DOHH2 (cell line): Measurements from ENCODE around the gene HLA-A.

Source experiments
- H3F3A ChIP-seq: fragments of 200-600 bp; sonication (generic), shearing (Covaris generic); 2 replicates; pipeline ENCODE4 v1.6.0; 2016; ENCODE audit warnings: antibody characterized with exemption, mild to moderate bottlenecking; ENCODE audit not compliant: control insufficient read depth, insufficient read depth
- H3K27ac ChIP-seq: fragments of 200-600 bp; sonication (generic); 2 replicates; pipeline ENCODE4 v1.5.1; 2014; ENCODE audit warnings: low read depth, mild to moderate bottlenecking, low read length, moderate library complexity
- H3K27me3 ChIP-seq: fragments of 200-600 bp; sonication (generic); 2 replicates; pipeline ENCODE4 v1.6.1; 2014; ENCODE audit warnings: mild to moderate bottlenecking, low read length, mixed read lengths; ENCODE audit not compliant: control insufficient read depth
- H3K36me3 ChIP-seq: fragments of 200-600 bp; sonication (generic); 2 replicates; pipeline ENCODE4 v1.6.1; 2014; ENCODE audit warnings: mild to moderate bottlenecking, low read length, moderate library complexity, mixed read lengths; ENCODE audit not compliant: control insufficient read depth
- H3K4me1 ChIP-seq: fragments of 200-600 bp; sonication (generic); 2 replicates; pipeline ENCODE4 v1.6.1; 2014; ENCODE audit warnings: mild to moderate bottlenecking, low read length, mixed read lengths; ENCODE audit not compliant: control insufficient read depth
- H3K4me2 ChIP-seq: fragments of 200-600 bp; sonication (generic); 2 replicates; pipeline ENCODE4 v1.6.0; 2014; ENCODE audit warnings: mild to moderate bottlenecking, low read length, moderate library complexity
- H3K4me3 ChIP-seq: fragments of 200-600 bp; sonication (generic); 2 replicates; pipeline ENCODE4 v1.5.1; 2014; ENCODE audit warnings: mild to moderate bottlenecking, low read length, mixed read lengths
- H3K79me2 ChIP-seq: fragments of 200-600 bp; sonication (generic); 2 replicates; pipeline ENCODE4 v1.6.1; 2014; ENCODE audit warnings: mild to moderate bottlenecking, low read length, mixed read lengths; ENCODE audit not compliant: control insufficient read depth
- H3K9me2 ChIP-seq: fragments of 200-600 bp; sonication (generic); replicated peaks from 2 replicates; pipeline ENCODE4 v1.6.1; 2014; ENCODE audit warnings: mild to moderate bottlenecking, low read length, mixed read lengths; ENCODE audit not compliant: control insufficient read depth
- H3K9me3 ChIP-seq: fragments of 200-600 bp; sonication (generic); 2 replicates; pipeline ENCODE4 v1.6.1; 2014; ENCODE audit warnings: antibody characterized with exemption, low read length, mixed read lengths; ENCODE audit not compliant: control insufficient read depth, insufficient read depth
- H4K20me1 ChIP-seq: fragments of 200-600 bp; sonication (generic); 2 replicates; pipeline ENCODE4 v1.6.0; 2014; ENCODE audit warnings: low read depth, mild to moderate bottlenecking, antibody characterized with exemption, low read length, moderate library complexity; ENCODE audit not compliant: control insufficient read depth, insufficient read depth
- EZH2phosphoT487 ChIP-seq: fragments of 200-600 bp; sonication (generic); IDR thresholded peaks from 2 replicates; pipeline ENCODE4 v1.6.1; 2017; ENCODE audit warnings: borderline replicate concordance, mild to moderate bottlenecking, antibody characterized with exemption, low read length, moderate library complexity, mixed read lengths
- TF ChIP-seq, protein P1 (sequence below): fragments of 200-600 bp; sonication (generic); IDR thresholded peaks from one replicate; pipeline ENCODE4 v1.5.1; 2014; ENCODE audit warnings: antibody characterized with exemption, mild to moderate bottlenecking, low read depth, low read length; ENCODE audit not compliant: poor library complexity, severe bottlenecking

The HLA-A gene

DNA sequence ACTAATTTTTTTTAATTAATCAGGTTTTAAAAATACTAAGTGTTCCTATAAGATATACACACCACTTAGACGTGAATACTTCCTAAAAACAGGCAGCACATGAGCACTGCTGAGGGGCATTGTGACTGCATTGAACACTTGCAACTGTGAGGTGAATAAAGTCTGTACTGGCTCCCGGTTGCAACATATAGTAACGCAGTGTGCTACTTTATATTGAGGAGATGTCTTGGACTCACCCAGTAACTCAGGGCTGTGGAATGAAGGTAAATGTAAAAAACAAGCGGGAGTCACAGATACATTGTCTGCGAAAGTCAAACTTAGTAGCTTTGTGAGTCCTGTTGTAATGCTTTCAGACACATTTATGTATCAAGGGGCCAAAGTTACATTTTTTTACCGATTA, 17.0 kb upstream of the HLA-A start:
- TF ChIP-seq EZH2phosphoT487, result no peak
- TF ChIP-seq, protein P1, sequence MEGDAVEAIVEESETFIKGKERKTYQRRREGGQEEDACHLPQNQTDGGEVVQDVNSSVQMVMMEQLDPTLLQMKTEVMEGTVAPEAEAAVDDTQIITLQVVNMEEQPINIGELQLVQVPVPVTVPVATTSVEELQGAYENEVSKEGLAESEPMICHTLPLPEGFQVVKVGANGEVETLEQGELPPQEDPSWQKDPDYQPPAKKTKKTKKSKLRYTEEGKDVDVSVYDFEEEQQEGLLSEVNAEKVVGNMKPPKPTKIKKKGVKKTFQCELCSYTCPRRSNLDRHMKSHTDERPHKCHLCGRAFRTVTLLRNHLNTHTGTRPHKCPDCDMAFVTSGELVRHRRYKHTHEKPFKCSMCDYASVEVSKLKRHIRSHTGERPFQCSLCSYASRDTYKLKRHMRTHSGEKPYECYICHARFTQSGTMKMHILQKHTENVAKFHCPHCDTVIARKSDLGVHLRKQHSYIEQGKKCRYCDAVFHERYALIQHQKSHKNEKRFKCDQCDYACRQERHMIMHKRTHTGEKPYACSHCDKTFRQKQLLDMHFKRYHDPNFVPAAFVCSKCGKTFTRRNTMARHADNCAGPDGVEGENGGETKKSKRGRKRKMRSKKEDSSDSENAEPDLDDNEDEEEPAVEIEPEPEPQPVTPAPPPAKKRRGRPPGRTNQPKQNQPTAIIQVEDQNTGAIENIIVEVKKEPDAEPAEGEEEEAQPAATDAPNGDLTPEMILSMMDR, result no peak
- Histone ChIP-seq H3K9me2 (no peaks in the 10 kb centered on the region), H3K4me1 (no peaks in the 10 kb centered on the region), H3K9me3 (no peaks in the 10 kb centered on the region), H3K4me2 (no peak overlapping the region), H3K4me3 (no peak overlapping the region), H3K27ac (no peak overlapping the region), H4K20me1 (no peaks in the 10 kb centered on the region), H3K36me3 (no peaks in the 10 kb centered on the region), H3F3A (no peaks in the 10 kb centered on the region), H3K27me3 (no peaks in the 10 kb centered on the region; the same call in 1 of the 2 replicates), H3K79me2 (no peaks in the 10 kb centered on the region)

- no peaks in the 10 kb centered on the region for H3K4me1 ChIP-seq
- H3F3A ChIP-seq, result no peaks in the 10 kb centered on the region
- no peak overlapping the region for H3K4me2 ChIP-seq
- H3K9me3 ChIP-seq, result no peaks in the 10 kb centered on the region
- H4K20me1 ChIP-seq, result no peaks in the 10 kb centered on the region
- H3K79me2 ChIP-seq, result no peaks in the 10 kb centered on the region
- no peak overlapping the region for H3K27ac ChIP-seq
- H3K27me3 ChIP-seq, result no peaks in the 10 kb centered on the region; the same call in 1 of the 2 replicates
- H3K9me2 ChIP-seq, result no peaks in the 10 kb centered on the region
- no peak overlapping the region for H3K4me3 ChIP-seq
- no peak for TF ChIP-seq EZH2phosphoT487
- TF ChIP-seq, protein P1, result no peak
- H3K36me3 ChIP-seq, result no peaks in the 10 kb centered on the region
Observed at GRCh38 chr6:29925727-29926412, 16.5 kb upstream of the HLA-A start.

GRCh38 chr6:29926413-29927274, 15.7 kb upstream of the HLA-A start:
- H3K4me1 ChIP-seq, result no peaks in the 10 kb centered on the region
- no peaks in the 10 kb centered on the region for H3K79me2 ChIP-seq
- H3K9me2 ChIP-seq, result no peaks in the 10 kb centered on the region
- no peaks in the 10 kb centered on the region; the same call in 1 of the 2 replicates for H3K27me3 ChIP-seq
- TF ChIP-seq, protein P1, result no peak
- no peak for TF ChIP-seq EZH2phosphoT487
- H3K36me3 ChIP-seq, result no peaks in the 10 kb centered on the region
- peak overlapping the region; percentile 35 for H3K4me2 ChIP-seq
- no peaks in the 10 kb centered on the region for H3F3A ChIP-seq
- peak overlapping the region; percentile 30; the same call in 1 of the 2 replicates for H3K4me3 ChIP-seq
- H3K27ac ChIP-seq, result no peak overlapping the region
- no peaks in the 10 kb centered on the region for H3K9me3 ChIP-seq
- H4K20me1 ChIP-seq, result no peaks in the 10 kb centered on the region
